NCI-H1048 (cell line): Measurements from ENCODE around the gene SLC39A3.

Experiments
- DNase-seq: peaks from one replicate; lab custom pipeline; 2025; lab: John Stamatoyannopoulos, UW

The SLC39A3 gene

GRCh38 chr19:2739602-2740313 is at the start of gene SLC39A3:
SLC39A3 (minus strand) TSS chr19:2740017; CDS start chr19:2737257, 2,760 bp downstream.
- DNase-seq = peak; percentile 86

DNA sequence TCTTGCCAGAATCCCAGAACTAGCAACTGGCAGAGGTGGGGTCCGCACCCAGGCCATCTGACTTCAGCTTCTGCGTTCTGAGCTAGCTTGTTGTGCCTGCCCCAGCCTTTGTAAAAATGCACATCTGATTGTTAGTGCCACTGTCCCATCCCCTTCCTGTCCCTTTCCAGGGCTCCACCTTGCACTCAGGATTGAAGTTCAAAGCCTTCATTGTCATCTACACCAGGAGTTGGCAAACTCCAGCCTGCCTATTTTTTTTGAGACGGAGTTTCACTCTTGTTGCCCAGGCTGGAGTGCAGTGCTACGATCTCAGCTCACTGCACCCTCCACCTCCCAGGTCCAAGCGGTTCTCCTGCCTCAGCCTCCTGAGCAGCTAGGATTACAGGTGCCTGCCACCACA is 48.4 kb upstream of the SLC39A3 start:
- no peak for DNase-seq

DNA sequence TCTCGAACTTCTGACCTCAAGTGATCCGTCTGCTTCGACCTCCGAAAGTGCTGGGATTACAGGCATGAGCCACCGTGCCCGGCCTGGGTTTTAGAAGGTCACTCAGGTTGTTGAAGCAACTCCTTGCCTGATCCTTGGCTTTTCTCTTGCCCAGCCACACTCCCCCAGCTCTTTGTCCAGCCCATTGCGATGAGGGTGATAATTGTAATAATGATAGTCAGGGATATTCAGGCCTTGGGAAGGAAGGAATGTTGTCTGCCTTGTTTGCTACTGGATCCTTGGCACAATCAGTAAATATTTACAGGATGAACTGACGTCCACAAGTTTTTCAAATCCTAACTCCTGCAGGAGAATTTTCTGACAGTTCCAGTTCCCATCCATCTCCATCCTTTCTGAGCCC is 47.3 kb upstream of the SLC39A3 start:
- DNase-seq = no peak

DNA sequence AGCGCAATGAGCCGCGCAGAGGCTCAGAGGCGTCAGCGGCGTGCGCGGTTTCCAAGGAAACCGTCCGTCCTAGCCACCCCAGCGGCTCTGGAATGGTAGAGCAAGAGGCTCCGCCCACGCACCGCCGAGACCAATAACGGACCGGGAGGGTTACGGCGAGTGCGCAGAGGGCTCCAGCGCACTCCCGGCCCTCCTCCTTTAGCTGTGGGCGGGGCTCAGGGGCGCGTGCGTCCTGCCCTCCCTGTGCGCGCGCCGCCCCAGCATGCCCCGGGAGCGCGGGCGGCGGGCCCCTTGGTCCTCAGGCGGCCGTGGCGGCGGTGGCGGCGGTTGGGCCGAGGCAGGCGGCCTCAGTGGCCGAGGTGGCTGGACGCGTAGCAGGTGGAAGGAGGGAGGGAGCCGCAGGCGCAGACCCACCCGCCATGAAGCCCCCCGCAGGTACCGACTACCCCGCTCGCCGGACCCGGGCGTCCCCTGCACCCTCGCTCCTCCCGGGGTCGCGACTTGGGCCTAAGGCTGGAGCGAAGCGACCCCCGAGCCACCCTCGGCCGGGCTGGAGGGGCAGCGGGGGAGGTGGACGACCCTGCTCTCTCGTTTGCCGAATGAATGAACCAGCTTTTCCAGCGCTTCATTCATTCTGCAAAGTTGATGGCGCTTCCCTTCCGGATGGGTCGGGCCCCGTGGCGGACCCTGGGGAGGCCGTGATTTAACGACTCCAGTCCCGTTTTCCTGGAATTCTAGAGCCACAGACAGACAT is 45.6 kb upstream of the SLC39A3 start, which contains the start of gene THOP1:
THOP1 (plus strand) TSS at position 260 of the 754 bp plus-strand sequence; CDS start at position 420, 160 bp downstream.
- peak; percentile 99 for DNase-seq

DNA sequence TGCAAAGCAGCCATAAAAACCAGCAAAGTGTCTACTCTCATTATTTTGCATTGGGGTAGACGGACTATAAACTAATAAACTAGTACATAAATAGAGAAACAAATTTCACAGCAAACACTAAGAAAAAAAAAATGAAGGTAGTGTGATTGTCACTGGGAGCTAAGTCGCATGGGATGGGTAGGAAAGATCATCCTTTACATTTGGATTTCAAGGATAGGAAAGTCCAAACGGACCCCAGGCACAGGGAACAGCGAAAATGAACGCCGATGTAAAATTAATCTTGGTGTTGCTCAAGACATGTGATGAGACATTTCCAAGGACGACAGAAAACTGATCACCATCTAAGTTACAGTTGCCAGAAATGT is 43.9 kb upstream of the SLC39A3 start:
- no peak for DNase-seq

DNA sequence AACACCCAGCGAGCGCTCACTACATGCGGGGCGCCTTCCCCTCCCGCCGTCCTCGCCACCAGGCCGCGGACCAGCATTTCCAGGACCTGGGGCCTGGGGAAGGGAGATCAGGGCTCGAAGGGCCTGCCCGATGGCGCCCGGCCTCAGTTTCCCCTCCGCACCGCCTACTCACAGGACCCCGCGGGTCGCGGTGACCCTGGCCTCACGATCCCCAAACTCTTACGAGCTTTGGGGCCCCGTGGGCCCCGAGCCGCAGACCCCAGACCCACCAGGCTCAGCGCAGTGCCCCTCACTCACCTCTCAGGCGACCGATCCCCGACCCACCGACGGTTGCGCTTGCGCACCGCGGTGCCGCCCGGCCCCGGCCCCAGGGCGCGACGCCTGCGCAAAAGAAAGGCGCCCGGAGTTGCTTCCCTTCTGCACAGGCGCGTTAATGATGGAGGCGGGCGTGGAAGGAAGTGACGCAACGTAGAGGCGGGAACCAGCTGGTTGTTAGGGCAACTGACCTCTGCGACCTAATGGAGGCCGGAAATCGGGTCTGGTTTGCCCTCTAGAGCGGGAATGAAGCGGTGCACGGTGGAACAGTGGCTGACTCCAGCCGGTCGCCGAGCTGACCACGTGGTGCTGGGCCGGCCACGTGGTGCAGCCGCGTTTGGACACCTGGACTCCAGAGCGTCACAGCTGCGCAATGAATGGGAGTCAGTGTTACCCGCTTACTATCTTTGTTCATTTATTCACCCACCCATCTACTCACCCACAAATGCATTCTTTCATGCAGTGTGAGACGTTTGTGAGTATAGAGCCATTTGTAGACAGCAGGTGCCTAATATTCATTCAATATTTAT is 43.3 kb upstream of the SLC39A3 start, which contains the start of gene SGTA:
SGTA (minus strand) TSS at position 338 of the 845 bp plus-strand sequence. CDS start 14,205 bp downstream, outside the sequence.
- peak; percentile 91 for DNase-seq

DNA sequence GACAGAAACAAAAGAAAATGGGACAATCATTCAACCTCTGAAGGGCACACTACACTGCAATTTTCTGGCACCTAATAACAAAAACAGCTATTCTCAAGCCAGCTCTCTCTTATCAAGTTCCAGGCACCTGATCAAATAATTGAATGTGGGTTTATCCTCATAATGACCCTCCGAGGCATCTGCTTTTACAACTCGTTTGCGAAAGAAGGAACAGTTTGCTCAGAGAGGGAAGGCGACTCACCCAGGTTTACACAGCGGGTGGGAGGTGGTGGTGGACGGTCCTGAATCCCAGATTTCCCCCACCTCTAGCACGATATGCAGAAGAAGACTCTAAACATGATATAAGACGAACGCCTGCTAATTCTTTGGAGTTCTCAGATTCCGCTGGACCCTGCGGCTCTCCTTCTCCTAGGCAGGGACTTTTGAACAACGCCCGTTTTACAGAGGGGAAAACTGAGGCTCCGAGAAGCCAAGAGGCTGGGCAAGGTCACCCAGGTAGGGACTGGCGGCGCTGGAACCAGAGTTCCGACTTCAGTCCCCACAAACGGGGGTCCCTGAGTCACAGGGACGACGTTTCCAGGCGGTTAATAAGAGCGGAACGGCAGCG is 42.6 kb upstream of the SLC39A3 start:
- no peak for DNase-seq

GRCh38 chr19:2780284-2780683 is 40.5 kb upstream of the SLC39A3 start:
- DNase-seq = no peak

DNA sequence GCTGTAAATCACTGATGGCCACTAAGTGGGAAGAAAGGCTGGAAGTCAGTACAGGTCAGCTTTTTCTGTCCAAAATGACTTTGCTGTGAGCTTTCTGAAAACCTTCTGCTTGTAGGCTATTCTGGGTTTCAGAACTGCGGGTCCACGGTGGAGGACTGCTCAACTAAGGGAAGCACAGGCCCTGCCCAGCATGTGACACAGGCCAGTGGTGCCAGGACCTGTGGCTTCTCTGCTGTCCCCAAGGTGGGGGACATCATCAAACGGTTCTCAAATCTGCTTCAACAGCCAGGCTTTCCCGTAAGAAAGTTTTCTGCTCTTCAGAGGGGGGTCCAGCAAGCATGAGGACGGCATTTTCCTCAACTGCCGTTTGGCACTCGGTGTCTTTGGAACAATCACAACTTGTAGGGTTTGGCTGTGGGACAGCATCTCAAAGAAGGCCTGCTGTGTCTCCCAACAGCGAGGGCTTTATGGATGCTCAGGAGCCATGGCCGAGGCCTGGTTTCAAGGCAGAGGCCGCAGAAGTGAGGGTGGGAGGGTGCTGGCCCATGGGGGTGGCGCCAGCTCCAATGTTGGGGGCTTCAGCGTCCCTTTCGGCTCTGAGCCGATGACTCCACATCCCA is 39.4 kb upstream of the SLC39A3 start:
- no peak for DNase-seq

GRCh38 chr19:2777952-2778683 is 38.3 kb upstream of the SLC39A3 start:
- no peak for DNase-seq

DNA sequence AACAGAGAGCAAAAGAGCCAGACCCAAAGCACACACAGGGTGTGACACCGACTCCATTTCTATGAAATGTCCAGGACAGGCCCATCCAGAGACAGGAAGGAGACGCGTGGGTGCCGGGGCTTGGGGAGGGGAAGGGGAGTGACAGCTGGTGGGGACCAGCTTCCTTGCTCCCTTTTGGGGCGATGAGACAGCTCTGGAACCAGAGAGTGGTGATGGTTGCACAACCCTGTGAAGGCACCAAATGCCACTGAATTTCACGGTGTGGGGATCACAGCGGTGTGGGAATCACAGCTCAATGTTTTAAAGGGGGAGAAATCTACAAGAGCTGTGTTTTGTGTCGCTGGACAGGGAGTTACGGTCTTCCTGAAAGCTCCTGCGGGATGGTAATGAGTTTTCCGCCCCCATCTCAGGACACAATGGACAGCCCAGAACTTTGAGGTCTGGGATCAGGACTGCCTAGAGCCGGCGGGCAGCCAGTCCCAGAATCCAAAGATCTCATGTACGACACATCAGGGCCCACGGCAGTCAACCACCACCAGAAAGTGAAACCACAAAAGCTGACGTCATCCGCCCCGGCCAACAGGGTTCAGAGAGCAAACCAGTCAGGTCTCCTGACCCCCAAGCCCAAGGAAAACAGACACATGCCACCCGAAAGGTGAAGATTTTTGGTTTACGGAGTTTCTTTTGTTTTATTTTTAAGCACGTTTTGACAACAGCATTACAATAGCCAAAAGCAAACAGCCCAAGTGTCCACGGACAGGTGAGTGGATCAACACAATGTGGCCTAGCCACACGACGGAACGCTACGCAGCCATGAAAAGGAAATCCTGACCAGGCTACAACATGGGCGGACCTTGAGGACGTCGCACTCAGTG is 36.0 kb upstream of the SLC39A3 start:
- no peak for DNase-seq

DNA sequence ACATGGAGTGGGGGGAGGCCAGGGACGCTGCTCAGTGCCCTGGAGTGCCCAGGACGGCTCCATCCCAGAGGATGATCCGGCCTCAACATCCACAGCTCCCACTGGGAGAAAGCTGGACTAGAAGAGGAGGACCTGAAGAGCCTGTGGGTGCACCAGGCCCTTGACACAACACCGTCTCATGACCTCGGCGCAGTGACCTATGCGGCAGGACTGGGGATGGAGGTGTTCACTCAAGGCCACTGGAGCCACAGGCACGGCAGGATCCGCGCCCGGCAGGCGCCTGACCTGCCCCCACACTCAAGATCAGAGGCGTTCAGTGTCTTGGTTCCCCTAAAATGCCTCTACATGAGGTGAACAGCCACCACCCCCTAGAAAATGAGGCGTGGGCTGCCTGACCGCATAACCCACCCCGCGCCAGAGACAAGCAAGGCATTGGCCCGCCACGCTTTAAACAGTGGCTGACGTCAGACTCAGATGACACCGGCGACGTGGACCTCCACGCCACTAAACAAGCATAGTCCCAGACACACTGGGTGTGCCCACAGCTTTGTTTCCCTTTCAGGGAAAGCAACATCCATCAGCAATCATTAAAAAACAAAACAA is 35.2 kb upstream of the SLC39A3 start:
- no peak for DNase-seq

- no peak for DNase-seq
Measured at GRCh38 chr19:2774083-2774679, 34.4 kb upstream of the SLC39A3 start.

GRCh38 chr19:2771786-2772674 is 32.2 kb upstream of the SLC39A3 start:
- DNase-seq = no peak

DNA sequence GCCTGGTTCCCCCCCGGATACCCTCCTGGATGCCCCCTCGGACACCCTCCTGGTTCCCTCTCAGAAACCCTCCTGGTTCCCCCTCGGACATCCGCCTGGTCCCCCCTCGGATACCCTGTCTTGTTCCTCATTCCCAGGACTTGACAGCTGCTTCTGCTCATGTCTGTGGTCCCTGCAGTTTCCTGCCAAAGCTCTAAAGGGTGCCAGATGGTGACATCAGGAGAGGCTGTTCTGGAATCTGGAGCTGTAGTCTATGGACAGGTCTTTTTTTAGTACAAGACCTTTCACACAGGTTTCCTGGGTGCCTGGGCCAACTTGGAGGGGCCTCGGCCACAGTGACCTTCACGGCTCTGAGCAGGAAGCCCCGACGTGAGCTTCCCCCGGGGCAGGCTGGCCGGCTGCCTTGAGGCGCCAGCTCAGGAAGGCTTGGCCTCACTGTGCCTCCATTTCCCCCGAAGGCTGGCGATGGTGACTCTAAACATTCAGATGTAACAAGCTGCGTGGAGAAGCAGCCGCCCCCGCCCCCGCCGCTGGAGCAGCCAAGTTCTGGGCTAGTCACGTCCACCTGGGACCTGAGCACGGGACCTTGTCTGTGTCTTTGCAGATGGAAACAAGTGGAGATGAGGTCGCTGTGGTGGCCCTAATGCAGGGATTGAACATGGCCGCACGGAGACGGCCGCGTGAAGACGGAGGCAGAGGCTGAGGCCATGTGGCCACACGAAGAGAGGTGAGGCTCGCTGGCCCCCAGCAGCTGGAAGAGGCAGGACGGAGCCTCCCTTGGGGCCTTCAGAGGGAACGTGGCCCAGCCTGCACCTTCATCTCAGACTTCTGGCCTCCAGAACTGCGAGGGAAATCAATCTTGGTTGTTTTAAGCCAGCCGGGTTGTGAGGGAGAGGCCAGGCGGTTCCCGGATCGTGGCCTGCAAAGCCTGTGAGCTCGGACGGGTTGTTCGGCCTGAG is 30.5 kb upstream of the SLC39A3 start:
- no peak for DNase-seq

GRCh38 chr19:2769218-2769617 is 29.4 kb upstream of the SLC39A3 start:
- no peak for DNase-seq
